ENCODE results near the gene BORCS8.

DNA sequence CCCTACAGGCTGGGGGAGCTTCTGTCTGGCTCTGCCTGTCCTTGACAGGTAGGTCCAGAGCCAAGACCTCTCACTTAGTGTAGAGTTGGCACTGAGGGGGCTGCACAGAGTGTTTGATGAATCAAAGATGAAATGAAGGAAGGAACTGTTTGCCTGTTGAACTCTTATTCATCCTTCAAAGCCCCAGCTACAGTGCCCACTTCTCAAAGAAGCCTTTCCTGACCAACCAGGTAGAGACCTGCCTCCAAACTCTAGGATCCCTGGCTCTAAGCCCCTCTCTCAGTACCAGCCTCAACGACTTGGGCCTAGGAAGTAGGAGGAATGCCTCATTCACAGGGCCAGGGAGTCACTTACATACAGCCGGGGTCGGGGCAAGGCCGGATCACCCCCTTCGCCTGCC lies 44.6 kb downstream of the BORCS8 start:
- TF ChIP-seq CBX2 (IDR thresholded peaks at IDR 0.05; ENCODE audit: borderline replicate concordance, low read depth) (no peak), POLR2A (IDR thresholded peaks at IDR 0.05; ENCODE audit: low read length) (no peak)
- TF ChIP-seq, protein P1, sequence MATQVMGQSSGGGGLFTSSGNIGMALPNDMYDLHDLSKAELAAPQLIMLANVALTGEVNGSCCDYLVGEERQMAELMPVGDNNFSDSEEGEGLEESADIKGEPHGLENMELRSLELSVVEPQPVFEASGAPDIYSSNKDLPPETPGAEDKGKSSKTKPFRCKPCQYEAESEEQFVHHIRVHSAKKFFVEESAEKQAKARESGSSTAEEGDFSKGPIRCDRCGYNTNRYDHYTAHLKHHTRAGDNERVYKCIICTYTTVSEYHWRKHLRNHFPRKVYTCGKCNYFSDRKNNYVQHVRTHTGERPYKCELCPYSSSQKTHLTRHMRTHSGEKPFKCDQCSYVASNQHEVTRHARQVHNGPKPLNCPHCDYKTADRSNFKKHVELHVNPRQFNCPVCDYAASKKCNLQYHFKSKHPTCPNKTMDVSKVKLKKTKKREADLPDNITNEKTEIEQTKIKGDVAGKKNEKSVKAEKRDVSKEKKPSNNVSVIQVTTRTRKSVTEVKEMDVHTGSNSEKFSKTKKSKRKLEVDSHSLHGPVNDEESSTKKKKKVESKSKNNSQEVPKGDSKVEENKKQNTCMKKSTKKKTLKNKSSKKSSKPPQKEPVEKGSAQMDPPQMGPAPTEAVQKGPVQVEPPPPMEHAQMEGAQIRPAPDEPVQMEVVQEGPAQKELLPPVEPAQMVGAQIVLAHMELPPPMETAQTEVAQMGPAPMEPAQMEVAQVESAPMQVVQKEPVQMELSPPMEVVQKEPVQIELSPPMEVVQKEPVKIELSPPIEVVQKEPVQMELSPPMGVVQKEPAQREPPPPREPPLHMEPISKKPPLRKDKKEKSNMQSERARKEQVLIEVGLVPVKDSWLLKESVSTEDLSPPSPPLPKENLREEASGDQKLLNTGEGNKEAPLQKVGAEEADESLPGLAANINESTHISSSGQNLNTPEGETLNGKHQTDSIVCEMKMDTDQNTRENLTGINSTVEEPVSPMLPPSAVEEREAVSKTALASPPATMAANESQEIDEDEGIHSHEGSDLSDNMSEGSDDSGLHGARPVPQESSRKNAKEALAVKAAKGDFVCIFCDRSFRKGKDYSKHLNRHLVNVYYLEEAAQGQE (IDR thresholded peaks at IDR 0.05): no peak
- TF ChIP-seq, protein P2, sequence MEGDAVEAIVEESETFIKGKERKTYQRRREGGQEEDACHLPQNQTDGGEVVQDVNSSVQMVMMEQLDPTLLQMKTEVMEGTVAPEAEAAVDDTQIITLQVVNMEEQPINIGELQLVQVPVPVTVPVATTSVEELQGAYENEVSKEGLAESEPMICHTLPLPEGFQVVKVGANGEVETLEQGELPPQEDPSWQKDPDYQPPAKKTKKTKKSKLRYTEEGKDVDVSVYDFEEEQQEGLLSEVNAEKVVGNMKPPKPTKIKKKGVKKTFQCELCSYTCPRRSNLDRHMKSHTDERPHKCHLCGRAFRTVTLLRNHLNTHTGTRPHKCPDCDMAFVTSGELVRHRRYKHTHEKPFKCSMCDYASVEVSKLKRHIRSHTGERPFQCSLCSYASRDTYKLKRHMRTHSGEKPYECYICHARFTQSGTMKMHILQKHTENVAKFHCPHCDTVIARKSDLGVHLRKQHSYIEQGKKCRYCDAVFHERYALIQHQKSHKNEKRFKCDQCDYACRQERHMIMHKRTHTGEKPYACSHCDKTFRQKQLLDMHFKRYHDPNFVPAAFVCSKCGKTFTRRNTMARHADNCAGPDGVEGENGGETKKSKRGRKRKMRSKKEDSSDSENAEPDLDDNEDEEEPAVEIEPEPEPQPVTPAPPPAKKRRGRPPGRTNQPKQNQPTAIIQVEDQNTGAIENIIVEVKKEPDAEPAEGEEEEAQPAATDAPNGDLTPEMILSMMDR (IDR thresholded peaks at IDR 0.05): no peak

All from A549 (cell line).